ENCODE measurements around the gene RECK.
"Not testable (repeated sequence)": the region's sequence is repeated elsewhere in the genome, so short reads cannot be mapped to it uniquely, and the experiment has no call there.

RECK gene

GRCh38 chr9:36119476-36119875 is 82.8 kb downstream of the RECK start:
- no peak for DNase-seq

- DNase-seq: no peak
These were observed 84.0 kb downstream of the RECK start for GRCh38 chr9:36120705-36121104.

GRCh38 chr9:36121971-36122370 is 85.3 kb downstream of the RECK start:
- DNase-seq: no peak

GRCh38 chr9:36123515-36123914 is 86.8 kb downstream of the RECK start:
- no peak for DNase-seq

GRCh38 chr9:36125062-36125855 is 88.5 kb downstream of the RECK start:
- DNase-seq: no peak

GRCh38 chr9:36126016-36126730 is 89.5 kb downstream of the RECK start:
- no peak for DNase-seq

GRCh38 chr9:36127652-36128244 is 91.0 kb downstream of the RECK start:
- DNase-seq: no peak

GRCh38 chr9:36128349-36128748 is 91.6 kb downstream of the RECK start:
- DNase-seq: no peak

- no peak for DNase-seq
These were observed 92.4 kb downstream of the RECK start for GRCh38 chr9:36129139-36129538.

- not testable (repeated sequence) for DNase-seq
These were observed 95.0 kb downstream of the RECK start for GRCh38 chr9:36131666-36132065.

GRCh38 chr9:36132086-36132485 is 95.4 kb downstream of the RECK start:
- no peak for DNase-seq

- DNase-seq: no peak
These were observed 98.2 kb downstream of the RECK start for GRCh38 chr9:36134761-36135505.

- no peak for DNase-seq
These were observed 99.1 kb downstream of the RECK start for GRCh38 chr9:36135741-36136271.

- peak; percentile 82 for DNase-seq
These were observed 99.7 kb downstream of the RECK start, which contains the start of gene GLIPR2 for GRCh38 chr9:36136272-36136893. TSS of gene GLIPR2 (plus strand) at chr9:36136733. CDS start at chr9:36136779, 46 bp downstream.

GRCh38 chr9:36136894-36137391 is 100.2 kb downstream of the RECK start:
- peak; percentile 61 for DNase-seq

- DNase-seq: peak; percentile 75
These were observed 100.8 kb downstream of the RECK start for GRCh38 chr9:36137392-36138004.

- no peak for DNase-seq
These were observed 101.8 kb downstream of the RECK start for GRCh38 chr9:36138496-36138895.

- DNase-seq: no peak
These were observed 102.2 kb downstream of the RECK start for GRCh38 chr9:36138901-36139300.

- DNase-seq: no peak
These were observed 103.7 kb downstream of the RECK start for GRCh38 chr9:36140086-36141084.

- DNase-seq: no peak
These were observed 104.6 kb downstream of the RECK start for GRCh38 chr9:36141288-36141687.

Measured in right hindlimb (tissue), 1 donor.